ENCODE results near the gene HMGXB4. TPM values are rescaled to one million over a fixed set of nuclear protein-coding genes. Genes with fewer than 3 reads are reported as not detected.

The HMGXB4 gene
- total RNA-seq, 4 donors from 2014 or later = 13.3 to 19.6 (median 15.9) TPM

DNA sequence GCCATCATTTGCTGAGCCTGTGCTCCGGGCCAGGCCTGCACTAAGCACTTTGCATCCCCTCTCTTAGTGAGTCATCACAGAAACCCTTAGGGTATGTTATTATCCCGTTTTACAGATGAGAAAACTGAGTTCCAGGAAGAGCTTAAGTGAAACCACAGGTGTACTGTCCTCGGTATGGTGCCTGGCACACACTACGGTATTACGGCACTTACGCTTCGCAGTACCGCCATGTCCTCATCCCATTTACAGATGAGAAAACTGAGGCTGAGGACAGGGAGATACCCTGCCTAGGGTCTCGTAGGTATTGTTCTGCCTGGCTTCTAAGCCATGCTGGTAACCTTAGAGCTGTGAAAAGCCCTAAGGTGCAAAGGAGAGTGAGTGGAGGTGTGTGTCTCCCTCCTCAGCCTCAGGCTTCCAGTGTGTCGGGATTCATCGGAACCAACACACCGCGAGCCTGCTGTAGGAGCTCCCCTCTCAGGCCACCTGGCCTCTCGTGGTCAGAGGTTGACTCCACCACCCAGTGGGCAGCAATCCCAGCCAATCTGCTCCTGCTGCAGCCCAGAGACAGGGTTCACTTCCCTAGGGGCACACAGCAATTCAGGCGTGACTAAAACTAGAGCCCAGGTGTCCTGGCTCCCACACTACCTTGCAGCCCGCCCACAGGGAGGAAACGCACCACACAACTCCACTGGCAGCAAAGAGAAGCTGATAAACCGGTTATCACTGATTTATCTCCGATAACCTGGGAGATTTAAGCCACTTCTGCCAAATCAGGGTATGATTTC, 84.0 kb downstream of the HMGXB4 start:
- TF ChIP-seq, protein P1, sequence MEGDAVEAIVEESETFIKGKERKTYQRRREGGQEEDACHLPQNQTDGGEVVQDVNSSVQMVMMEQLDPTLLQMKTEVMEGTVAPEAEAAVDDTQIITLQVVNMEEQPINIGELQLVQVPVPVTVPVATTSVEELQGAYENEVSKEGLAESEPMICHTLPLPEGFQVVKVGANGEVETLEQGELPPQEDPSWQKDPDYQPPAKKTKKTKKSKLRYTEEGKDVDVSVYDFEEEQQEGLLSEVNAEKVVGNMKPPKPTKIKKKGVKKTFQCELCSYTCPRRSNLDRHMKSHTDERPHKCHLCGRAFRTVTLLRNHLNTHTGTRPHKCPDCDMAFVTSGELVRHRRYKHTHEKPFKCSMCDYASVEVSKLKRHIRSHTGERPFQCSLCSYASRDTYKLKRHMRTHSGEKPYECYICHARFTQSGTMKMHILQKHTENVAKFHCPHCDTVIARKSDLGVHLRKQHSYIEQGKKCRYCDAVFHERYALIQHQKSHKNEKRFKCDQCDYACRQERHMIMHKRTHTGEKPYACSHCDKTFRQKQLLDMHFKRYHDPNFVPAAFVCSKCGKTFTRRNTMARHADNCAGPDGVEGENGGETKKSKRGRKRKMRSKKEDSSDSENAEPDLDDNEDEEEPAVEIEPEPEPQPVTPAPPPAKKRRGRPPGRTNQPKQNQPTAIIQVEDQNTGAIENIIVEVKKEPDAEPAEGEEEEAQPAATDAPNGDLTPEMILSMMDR (IDR thresholded peaks at IDR 0.05; ENCODE audit: low read depth) = no peak

- TF ChIP-seq, protein P1 (IDR thresholded peaks at IDR 0.05; ENCODE audit: low read depth) = no peak
Measured at GRCh38 chr22:35342390-35342789, 85.1 kb downstream of the HMGXB4 start.

GRCh38 chr22:35343664-35344550, 86.6 kb downstream of the HMGXB4 start:
- TF ChIP-seq, protein P1 (IDR thresholded peaks at IDR 0.05; ENCODE audit: low read depth) = no peak

GRCh38 chr22:35344956-35345690, 87.8 kb downstream of the HMGXB4 start:
- TF ChIP-seq, protein P1 (IDR thresholded peaks at IDR 0.05; ENCODE audit: low read depth) = no peak

Small RNA genes lying within 50 kb of the gene (small RNA-seq; reads per million reads assigned to genes)
- gene MIR3909 (0.85 reads per million), gene MIR6069 (not detected), gene RNU7-167P (not detected)

Other genes with a start within 250 kb of the HMGXB4 start
- gene ISX, start 191.3 kb upstream of the HMGXB4 start, total RNA-seq = not detected
- gene TOM1, start 42.4 kb downstream of the HMGXB4 start, total RNA-seq = 10 to 100 TPM; 54.5 to 94.4 (median 76.9) TPM
- gene HMOX1, start 123.6 kb downstream of the HMGXB4 start, total RNA-seq = 10 to 100 TPM; 17.6 to 80.4 (median 28.7) TPM
- 10 to 100 TPM in 3 of 4 donors, 1 to 10 TPM in 1; 9.6 to 25.7 (median 17.3) TPM for gene MCM5, start 142.6 kb downstream of the HMGXB4 start, total RNA-seq